ENCODE data around the gene UBXN6. TPM values are rescaled to one million over a fixed set of nuclear protein-coding genes. Genes with fewer than 3 reads are reported as not detected.

The UBXN6 gene
- total RNA-seq, 6 donors from 2014 or later = 48.1 to 186 (median 111) TPM

DNA sequence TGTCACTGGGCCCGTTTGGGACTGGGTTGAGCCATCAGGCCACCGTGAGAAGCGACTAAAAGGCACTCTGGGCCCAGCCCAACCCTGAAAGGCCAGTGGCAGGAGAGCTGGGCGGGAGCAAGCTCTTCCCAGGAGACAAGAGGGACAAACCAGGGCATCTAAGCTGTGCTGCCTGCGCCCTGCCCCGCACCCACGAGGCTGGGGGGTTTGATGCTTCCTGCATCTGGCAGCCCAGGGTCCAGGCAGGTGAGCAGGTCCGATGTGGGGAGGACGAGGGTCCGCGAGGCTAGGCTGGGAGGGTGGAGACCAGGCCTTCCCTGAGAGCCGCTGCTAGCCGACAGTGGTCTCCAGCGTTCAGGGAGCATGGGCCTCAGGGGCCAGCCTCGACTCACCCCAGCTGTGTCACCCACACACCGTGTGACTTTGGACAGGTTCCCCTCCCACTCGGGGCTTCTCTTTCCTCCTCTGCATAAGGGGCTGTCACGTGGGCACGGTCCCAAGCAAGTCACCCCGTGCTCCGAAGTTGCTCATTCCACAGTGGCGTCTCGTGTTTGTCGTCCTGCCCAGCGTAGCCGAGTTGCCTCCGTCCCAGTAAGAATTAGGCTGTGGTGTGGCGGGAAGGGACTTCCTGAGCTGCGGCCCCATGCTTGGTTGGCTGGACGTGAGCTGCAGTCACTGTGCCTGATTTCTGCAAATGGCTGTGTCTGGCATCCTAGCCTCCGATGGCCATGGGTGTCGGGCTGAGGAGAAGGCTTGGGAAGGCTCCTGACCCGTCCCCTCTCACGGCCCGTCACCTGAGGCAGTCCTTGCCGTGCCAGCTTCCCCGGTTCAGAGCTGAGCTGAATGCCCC, 44.9 kb upstream of the UBXN6 start:
- TF ChIP-seq EP300 (IDR thresholded peaks at IDR 0.05) (no peak), POLR2AphosphoS5 (IDR thresholded peaks at IDR 0.05) (no peak), CTCF (IDR thresholded peaks at IDR 0.05) (no peak), POLR2A (IDR thresholded peaks at IDR 0.05) (no peak)
- Histone ChIP-seq H3K36me3 (peaks cover 13 to 86% (median 62%) of the 10 kb centered on the region in 4 donors), H3K9me3 (no peaks in the 10 kb centered on the region), H3K27ac (no peak overlapping the region), H3K4me1 (no peaks in the 10 kb centered on the region), H3K4me3 (no peak overlapping the region), H3K27me3 (no peaks in the 10 kb centered on the region)
- DNase-seq = peak in 1 of 2 donors; percentile 77
- WGBS, 2 donors = 92% methylated on average over 26 to 37 of the region's 37 CpGs
- ATAC-seq (ENCODE audit: low FRiP score in 2 of 2) = no peak

DNA sequence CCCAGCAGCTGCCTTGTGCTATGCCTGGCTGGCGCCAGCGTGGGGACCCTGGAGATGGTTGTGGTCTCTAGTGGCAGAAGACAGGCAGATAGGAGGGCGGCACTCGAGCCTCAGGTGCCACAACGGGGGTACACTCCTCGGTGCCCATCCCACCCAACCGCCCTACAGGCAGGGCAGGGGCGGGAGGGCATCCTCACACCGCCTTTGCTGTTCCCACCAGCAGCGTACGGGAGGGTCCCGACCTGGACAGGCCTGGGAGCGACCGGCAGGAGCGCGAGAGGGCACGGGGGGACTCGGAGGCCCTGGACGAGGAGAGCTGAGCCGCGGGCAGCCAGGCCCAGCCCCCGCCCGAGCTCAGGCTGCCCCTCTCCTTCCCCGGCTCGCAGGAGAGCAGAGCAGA, 44.1 kb upstream of the UBXN6 start:
- H3K36me3 ChIP-seq = peaks cover 13 to 94% (median 68%) of the 10 kb centered on the region in 4 donors
- DNase-seq (peak in 1 of 2 donors; percentile 66), ATAC-seq (ENCODE audit: low FRiP score in 2 of 2) (no peak)
- no peaks in the 10 kb centered on the region for H3K27me3 ChIP-seq
- no peaks in the 10 kb centered on the region for H3K9me3 ChIP-seq
- H3K4me1 ChIP-seq = no peaks in the 10 kb centered on the region
- H3K27ac ChIP-seq = no peak overlapping the region
- WGBS, 2 donors = 90 to 94% methylated on average over 8 to 23 of the region's 25 CpGs
- TF ChIP-seq EP300 (IDR thresholded peaks at IDR 0.05) = no peak
- H3K4me3 ChIP-seq = no peak overlapping the region

- no peak for ATAC-seq (ENCODE audit: low FRiP score in 2 of 2)
- 94 to 96% methylated on average over 26 to 27 of the region's 29 CpGs for WGBS, 2 donors
- Histone ChIP-seq H3K4me3 (no peak overlapping the region), H3K9me3 (no peaks in the 10 kb centered on the region), H3K4me1 (no peaks in the 10 kb centered on the region), H3K27ac (no peak overlapping the region), H3K27me3 (no peaks in the 10 kb centered on the region), H3K36me3 (peaks cover 13 to 99% (median 74%) of the 10 kb centered on the region in 4 donors)
- DNase-seq = peak in 1 of 2 donors; percentile 70
- TF ChIP-seq CTCF (IDR thresholded peaks at IDR 0.05) = no peak
- no peak for TF ChIP-seq POLR2AphosphoS5 (IDR thresholded peaks at IDR 0.05)
- no peak for TF ChIP-seq EP300 (IDR thresholded peaks at IDR 0.05)
- no peak for TF ChIP-seq POLR2A (IDR thresholded peaks at IDR 0.05)
These were observed 43.4 kb upstream of the UBXN6 start for GRCh38 chr19:4500841-4501591.

GRCh38 chr19:4499855-4500254, 42.3 kb upstream of the UBXN6 start:
- H3K4me1 ChIP-seq = no peaks in the 10 kb centered on the region
- H3K4me3 ChIP-seq = no peak overlapping the region
- DNase-seq (peak in 1 of 2 donors; percentile 62), ATAC-seq (ENCODE audit: low FRiP score in 2 of 2) (no peak)
- H3K9me3 ChIP-seq = no peaks in the 10 kb centered on the region
- TF ChIP-seq POLR2AphosphoS5 (IDR thresholded peaks at IDR 0.05) (no peak), POLR2A (IDR thresholded peaks at IDR 0.05) (no peak)
- no peak overlapping the region for H3K27ac ChIP-seq
- H3K36me3 ChIP-seq = peaks cover 14 to 99% (median 77%) of the 10 kb centered on the region in 4 donors
- 90 to 93% methylated on average over 11 to 15 of the region's 15 CpGs for WGBS, 2 donors
- H3K27me3 ChIP-seq = no peaks in the 10 kb centered on the region

DNA sequence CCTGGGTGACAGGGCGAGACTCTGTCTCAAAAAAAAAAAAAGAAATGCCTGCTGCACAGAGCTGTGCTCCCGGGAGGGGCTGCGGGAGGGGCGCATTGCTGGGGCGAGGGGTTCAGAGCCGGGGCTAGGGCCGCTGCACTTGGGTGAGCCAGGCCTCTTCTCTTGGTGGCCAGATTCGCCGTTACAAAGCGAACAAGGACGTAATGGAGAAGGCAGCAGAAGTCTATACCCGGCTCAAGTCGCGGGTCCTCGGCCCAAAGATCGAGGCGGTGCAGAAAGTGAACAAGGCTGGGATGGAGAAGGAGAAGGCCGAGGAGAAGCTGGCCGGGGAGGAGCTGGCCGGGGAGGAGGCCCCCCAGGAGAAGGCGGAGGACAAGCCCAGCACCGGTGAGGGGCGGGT, 41.7 kb upstream of the UBXN6 start:
- WGBS, 2 donors = 95 to 96% methylated on average over 22 to 23 of the region's 23 CpGs
- no peak overlapping the region for H3K27ac ChIP-seq
- ATAC-seq (ENCODE audit: low FRiP score in 2 of 2) (no peak), DNase-seq (peak in 1 of 2 donors; percentile 56)
- TF ChIP-seq CTCF (IDR thresholded peaks at IDR 0.05) (no peak), EP300 (IDR thresholded peaks at IDR 0.05) (no peak), POLR2AphosphoS5 (IDR thresholded peaks at IDR 0.05) (no peak), POLR2A (IDR thresholded peaks at IDR 0.05) (no peak)
- no peaks in the 10 kb centered on the region for H3K4me1 ChIP-seq
- no peak overlapping the region for H3K4me3 ChIP-seq
- peaks cover 20 to 99% (median 80%) of the 10 kb centered on the region in 4 donors for H3K36me3 ChIP-seq
- H3K9me3 ChIP-seq = no peaks in the 10 kb centered on the region
- no peaks in the 10 kb centered on the region for H3K27me3 ChIP-seq
